ENCODE measurements around the gene KANSL1.

Gene KANSL1

DNA sequence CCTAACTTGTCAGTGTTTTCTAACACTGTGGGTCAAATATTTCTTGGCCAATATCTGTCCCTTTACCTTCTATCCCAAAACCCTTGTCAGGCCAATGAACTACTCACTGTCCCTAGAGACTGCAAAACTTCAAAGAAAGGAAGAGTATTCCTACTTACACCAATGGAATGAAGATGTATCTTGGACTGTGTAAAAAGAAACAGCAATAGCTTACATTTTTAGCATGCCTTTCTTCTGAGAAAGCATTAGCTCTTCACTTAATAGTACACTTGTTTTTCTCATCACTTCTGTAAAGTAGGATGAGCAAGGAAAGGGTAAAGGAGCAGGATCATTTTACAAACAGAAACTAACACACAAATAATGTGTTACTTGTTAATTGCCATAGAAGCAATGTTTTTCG is 120.2 kb downstream of the KANSL1 start:
- Histone ChIP-seq H3K9me3 (ENCODE audit: severe bottlenecking) (no peaks in the 10 kb centered on the region), H3K27ac (ENCODE audit: poor library complexity, severe bottlenecking) (peak overlapping the region; percentile 7), H3K27me3 (ENCODE audit: insufficient read depth, poor library complexity, severe bottlenecking) (no peaks in the 10 kb centered on the region), H3K4me1 (ENCODE audit: insufficient read depth, poor library complexity, severe bottlenecking) (peaks cover 14% of the 10 kb centered on the region), H3K4me3 (ENCODE audit: severe bottlenecking) (no peak overlapping the region), H3K36me3 (ENCODE audit: low read depth) (peaks cover 49% of the 10 kb centered on the region)
- TF ChIP-seq CTCF (IDR thresholded peaks at IDR 0.05; ENCODE audit: poor library complexity, severe bottlenecking): no peak
- peak; percentile 84 for ATAC-seq (ENCODE audit: low read depth)
- no peak for DNase-seq (ENCODE audit: low spot score)

- DNase-seq (ENCODE audit: low spot score) (no peak), ATAC-seq (ENCODE audit: low read depth) (no peak)
- H3K4me1 ChIP-seq (ENCODE audit: insufficient read depth, poor library complexity, severe bottlenecking): peaks cover 14% of the 10 kb centered on the region
- no peaks in the 10 kb centered on the region for H3K27me3 ChIP-seq (ENCODE audit: insufficient read depth, poor library complexity, severe bottlenecking)
- peaks cover 58% of the 10 kb centered on the region for H3K36me3 ChIP-seq (ENCODE audit: low read depth)
- H3K4me3 ChIP-seq (ENCODE audit: severe bottlenecking): no peak overlapping the region
- H3K9me3 ChIP-seq (ENCODE audit: severe bottlenecking): no peaks in the 10 kb centered on the region
- H3K27ac ChIP-seq (ENCODE audit: poor library complexity, severe bottlenecking): no peak overlapping the region
- no peak for TF ChIP-seq CTCF (IDR thresholded peaks at IDR 0.05; ENCODE audit: poor library complexity, severe bottlenecking)
Observed at GRCh38 chr17:46071796-46072195, 121.4 kb downstream of the KANSL1 start.

DNA sequence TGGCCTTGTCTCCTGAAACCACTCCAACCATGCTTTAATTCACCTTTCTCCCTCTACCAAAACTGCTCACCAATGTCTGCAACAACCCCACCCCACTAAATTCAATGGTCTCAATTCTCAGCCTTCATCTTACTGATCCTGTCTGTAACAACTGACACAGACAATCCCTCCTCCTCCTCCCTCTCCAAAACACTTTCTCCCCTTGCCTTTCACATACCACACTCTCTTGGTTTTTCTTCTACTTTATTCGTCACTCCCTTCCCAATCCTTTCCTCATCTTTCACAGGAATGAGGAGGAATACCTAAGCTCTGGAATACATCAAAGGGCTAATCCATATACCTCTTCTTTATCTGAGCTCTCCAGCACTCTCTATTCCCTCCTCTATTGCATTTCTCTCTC is 128.8 kb downstream of the KANSL1 start:
- Histone ChIP-seq H3K27me3 (ENCODE audit: insufficient read depth, poor library complexity, severe bottlenecking) (no peaks in the 10 kb centered on the region), H3K27ac (ENCODE audit: poor library complexity, severe bottlenecking) (peak overlapping the region; percentile 81), H3K4me3 (ENCODE audit: severe bottlenecking) (no peak overlapping the region), H3K36me3 (ENCODE audit: low read depth) (peaks cover 77% of the 10 kb centered on the region), H3K4me1 (ENCODE audit: insufficient read depth, poor library complexity, severe bottlenecking) (peaks cover 10% of the 10 kb centered on the region), H3K9me3 (ENCODE audit: severe bottlenecking) (no peaks in the 10 kb centered on the region)
- ATAC-seq (ENCODE audit: low read depth) (no peak), DNase-seq (ENCODE audit: low spot score) (no peak)
- no peak for TF ChIP-seq CTCF (IDR thresholded peaks at IDR 0.05; ENCODE audit: poor library complexity, severe bottlenecking)

- no peak for TF ChIP-seq CTCF (IDR thresholded peaks at IDR 0.05; ENCODE audit: poor library complexity, severe bottlenecking)
- DNase-seq (ENCODE audit: low spot score) (no peak), ATAC-seq (ENCODE audit: low read depth) (peak; percentile 97)
- H3K9me3 ChIP-seq (ENCODE audit: severe bottlenecking): no peaks in the 10 kb centered on the region
- peaks cover 10% of the 10 kb centered on the region for H3K4me1 ChIP-seq (ENCODE audit: insufficient read depth, poor library complexity, severe bottlenecking)
- peaks cover 65% of the 10 kb centered on the region for H3K36me3 ChIP-seq (ENCODE audit: low read depth)
- peak overlapping the region; percentile 81 for H3K27ac ChIP-seq (ENCODE audit: poor library complexity, severe bottlenecking)
- no peak overlapping the region for H3K4me3 ChIP-seq (ENCODE audit: severe bottlenecking)
- no peaks in the 10 kb centered on the region for H3K27me3 ChIP-seq (ENCODE audit: insufficient read depth, poor library complexity, severe bottlenecking)
Observed at GRCh38 chr17:46063241-46063640, 130.0 kb downstream of the KANSL1 start.

DNA sequence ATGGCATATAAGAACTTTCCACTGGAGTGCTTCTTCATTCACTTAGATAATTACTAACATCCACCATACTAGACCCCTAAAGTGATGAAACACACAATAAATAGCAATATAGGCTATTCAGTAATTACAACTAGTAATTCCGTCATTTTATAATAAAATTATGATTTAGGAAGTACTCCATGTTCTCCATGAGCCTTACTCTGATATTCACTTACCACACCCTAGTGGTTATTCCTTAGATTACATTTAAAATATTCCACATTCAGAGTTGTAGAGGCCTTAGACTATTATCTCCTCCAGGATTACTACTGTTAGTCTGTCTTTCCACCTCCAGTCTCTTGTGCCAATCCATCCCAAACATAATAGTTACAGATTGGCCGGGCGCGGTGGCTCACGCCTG is 131.8 kb downstream of the KANSL1 start:
- TF ChIP-seq CTCF (IDR thresholded peaks at IDR 0.05; ENCODE audit: poor library complexity, severe bottlenecking): peak; percentile 25
- no peak for DNase-seq (ENCODE audit: low spot score)
- Histone ChIP-seq H3K36me3 (ENCODE audit: low read depth) (peaks cover 55% of the 10 kb centered on the region), H3K4me1 (ENCODE audit: insufficient read depth, poor library complexity, severe bottlenecking) (peaks cover 22% of the 10 kb centered on the region), H3K27ac (ENCODE audit: poor library complexity, severe bottlenecking) (no peak overlapping the region), H3K9me3 (ENCODE audit: severe bottlenecking) (no peaks in the 10 kb centered on the region), H3K4me3 (ENCODE audit: severe bottlenecking) (no peak overlapping the region), H3K27me3 (ENCODE audit: insufficient read depth, poor library complexity, severe bottlenecking) (no peaks in the 10 kb centered on the region)
- ATAC-seq (ENCODE audit: low read depth): no peak

Measured in RWPE2 (cell line).